Measurements from ENCODE around the gene SLC39A13. TPM values are rescaled to one million over a fixed set of nuclear protein-coding genes. Genes with fewer than 3 reads are reported as not detected.

Gene SLC39A13
- total RNA-seq, 1 donor from 2014 or later: 53.5 TPM

DNA sequence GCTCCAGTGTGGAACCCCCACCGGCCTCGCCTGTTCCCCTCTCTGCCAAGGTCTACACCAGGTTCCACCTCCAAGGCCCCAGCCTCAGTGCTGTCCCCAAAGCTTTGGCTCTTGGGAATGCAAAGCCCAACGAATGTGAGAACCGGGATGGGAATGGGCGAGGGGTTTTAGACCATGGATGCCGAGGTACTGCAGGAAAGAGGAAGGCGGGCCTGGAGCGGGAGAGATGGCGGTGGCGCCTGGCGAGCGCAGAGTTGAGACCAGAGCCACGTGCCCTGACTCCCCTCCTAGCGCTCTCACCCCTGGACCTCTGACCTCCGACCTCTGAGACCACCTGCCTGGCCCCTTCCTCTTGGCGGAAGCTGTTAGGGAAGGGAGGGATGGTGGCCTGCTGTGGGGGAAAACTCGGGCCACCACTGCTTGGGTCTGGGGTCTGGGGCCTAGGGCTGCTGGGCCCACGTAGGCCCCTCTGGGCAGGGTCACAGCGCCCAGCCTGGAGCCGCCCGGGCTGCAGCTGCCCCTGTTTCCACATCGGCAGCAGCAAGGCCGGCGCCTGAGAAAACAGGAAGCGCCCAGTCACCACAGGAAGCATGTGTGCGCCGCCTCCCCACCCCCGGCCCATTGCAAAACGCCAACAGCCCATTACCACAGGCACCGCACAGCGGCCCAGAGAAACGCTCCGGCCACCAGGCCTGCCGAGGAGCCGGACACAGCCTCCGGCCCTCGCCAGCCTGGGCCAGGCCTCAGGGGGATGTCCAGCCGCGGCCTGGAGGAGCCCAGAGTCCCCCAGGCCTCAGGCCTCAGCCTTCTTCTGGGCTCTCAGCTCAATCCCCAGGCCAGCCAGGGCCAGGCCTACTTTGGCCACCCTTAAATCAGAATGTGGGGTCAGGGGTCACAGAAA, 13.8 kb upstream of the SLC39A13 start:
- intact Hi-C loops (cut with DNase I): no loop called here
- no peak for DNase-seq (ENCODE audit: extremely low spot score in 2 of 2)
- no peak for TF ChIP-seq POLR2A (IDR thresholded peaks at IDR 0.05)
- peak in 1 of 2 donors; percentile 33 for TF ChIP-seq POLR2AphosphoS5 (IDR thresholded peaks at IDR 0.05; ENCODE audit: insufficient read depth in 1 of 2, low read depth in 1 of 2)

DNA sequence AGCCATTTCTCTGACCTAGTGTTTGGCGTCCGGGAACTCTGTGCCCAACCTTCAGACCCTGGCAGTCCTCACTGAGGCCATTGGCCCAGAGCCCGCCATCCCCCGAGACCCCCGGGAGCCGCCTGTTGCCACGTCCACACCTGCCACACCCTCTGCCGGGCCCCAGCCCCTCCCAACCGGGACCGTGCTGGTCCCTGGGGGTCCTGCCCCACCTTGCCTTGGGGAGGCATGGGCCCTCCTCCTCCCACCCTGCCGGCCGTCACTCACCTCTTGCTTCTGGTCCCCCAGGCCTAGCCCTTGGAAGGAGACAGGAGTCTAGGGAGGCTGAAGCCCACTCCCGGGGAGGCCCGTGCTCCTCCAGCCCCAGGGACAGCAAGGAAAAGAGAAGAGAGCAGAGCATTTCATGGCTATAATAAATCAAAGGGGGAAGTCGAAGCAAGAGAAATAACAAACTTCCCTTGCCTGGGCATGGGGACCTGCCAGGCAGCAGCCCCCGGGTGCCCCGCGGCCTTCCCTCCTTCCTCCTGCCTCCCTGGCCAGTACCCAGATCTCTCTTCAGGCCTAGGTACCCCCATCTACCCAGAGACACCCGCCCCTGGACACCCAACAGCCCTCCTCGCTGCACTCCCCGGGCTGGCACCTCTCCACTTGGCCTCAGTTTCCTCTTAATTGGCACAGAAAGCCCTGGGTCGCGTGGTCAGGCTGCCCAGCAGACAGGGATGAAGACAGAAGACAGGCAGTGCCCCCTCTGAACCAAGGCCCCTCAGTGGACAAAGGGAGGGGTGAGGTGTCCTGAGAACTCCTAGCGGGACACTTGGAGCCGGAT, 13.0 kb upstream of the SLC39A13 start:
- H3K4me3 ChIP-seq: no peak overlapping the region
- peak overlapping the region; percentile 83 for H3K27ac ChIP-seq
- no peaks in the 10 kb centered on the region for H3K27me3 ChIP-seq

More for the DNA sequence above, 13.8 kb upstream of the SLC39A13 start:
- H3K9me3 ChIP-seq: no peaks in the 10 kb centered on the region
- no peaks in the 10 kb centered on the region for H3K27me3 ChIP-seq
- peaks cover 22% of the 10 kb centered on the region for H3K4me1 ChIP-seq
- peak overlapping the region; percentile 83 for H3K27ac ChIP-seq
- H3K4me3 ChIP-seq: no peak overlapping the region
- H3K36me3 ChIP-seq: no peaks in the 10 kb centered on the region

DNA sequence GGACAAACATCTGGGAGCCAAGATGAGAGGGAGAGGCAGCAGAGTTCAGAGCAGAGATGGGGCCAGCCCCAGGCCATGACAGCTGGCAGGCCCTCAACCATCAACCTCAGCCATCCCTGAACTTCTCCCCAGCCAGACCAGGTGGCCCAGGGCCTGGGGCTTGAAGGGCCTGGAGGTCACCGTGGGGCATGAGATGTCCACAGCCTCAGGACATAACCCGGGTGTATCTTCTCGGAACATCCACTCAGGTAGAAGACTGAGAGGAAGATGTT, 12.4 kb upstream of the SLC39A13 start:
- no peaks in the 10 kb centered on the region for H3K36me3 ChIP-seq
- no peaks in the 10 kb centered on the region for H3K9me3 ChIP-seq
- H3K4me1 ChIP-seq: peaks cover 33% of the 10 kb centered on the region
- no peak for DNase-seq (ENCODE audit: extremely low spot score in 2 of 2)
- H3K4me3 ChIP-seq: no peak overlapping the region
- intact Hi-C loops (cut with DNase I): no loop called here
- H3K27ac ChIP-seq: peak overlapping the region; percentile 83
- no peak for TF ChIP-seq CTCF (IDR thresholded peaks at IDR 0.05)
- no peak for TF ChIP-seq POLR2AphosphoS5 (IDR thresholded peaks at IDR 0.05; ENCODE audit: insufficient read depth in 1 of 2, low read depth in 1 of 2)
- TF ChIP-seq POLR2A (IDR thresholded peaks at IDR 0.05): no peak
- H3K27me3 ChIP-seq: no peaks in the 10 kb centered on the region

More for the DNA sequence above, 13.0 kb upstream of the SLC39A13 start:
- Histone ChIP-seq H3K36me3 (no peaks in the 10 kb centered on the region), H3K9me3 (no peaks in the 10 kb centered on the region), H3K4me1 (peaks cover 27% of the 10 kb centered on the region)
- intact Hi-C loops (cut with DNase I): no loop called here
- no peak for TF ChIP-seq CTCF (IDR thresholded peaks at IDR 0.05)
- TF ChIP-seq POLR2A (IDR thresholded peaks at IDR 0.05): no peak
- TF ChIP-seq POLR2AphosphoS5 (IDR thresholded peaks at IDR 0.05; ENCODE audit: insufficient read depth in 1 of 2, low read depth in 1 of 2): peak in 1 of 2 donors; percentile 0
- no peak for DNase-seq (ENCODE audit: extremely low spot score in 2 of 2)

GRCh38 chr11:47398011-47398410, 10.4 kb upstream of the SLC39A13 start:
- Histone ChIP-seq H3K4me1 (peaks cover 34% of the 10 kb centered on the region), H3K27ac (no peak overlapping the region)
- intact Hi-C loops (cut with DNase I): loop anchor here (2.0 kb wide), 1 partner anchor 75 kb away; no protein-coding TSS in a partner anchor

More at GRCh38 chr11:47398011-47398410, 10.4 kb upstream of the SLC39A13 start:
- DNase-seq (ENCODE audit: extremely low spot score in 2 of 2): no peak
- H3K9me3 ChIP-seq: no peaks in the 10 kb centered on the region
- TF ChIP-seq POLR2A (IDR thresholded peaks at IDR 0.05) (no peak), POLR2AphosphoS5 (IDR thresholded peaks at IDR 0.05; ENCODE audit: insufficient read depth in 1 of 2, low read depth in 1 of 2) (no peak), CTCF (IDR thresholded peaks at IDR 0.05) (no peak)
- H3K36me3 ChIP-seq: no peaks in the 10 kb centered on the region
- H3K27me3 ChIP-seq: no peaks in the 10 kb centered on the region
- no peak overlapping the region for H3K4me3 ChIP-seq

All from vagina (tissue), 2 donors.